GM12878 (cell line): ENCODE measurements around the gene TMEM161A. TPM values are rescaled to one million over a fixed set of nuclear protein-coding genes. Genes with fewer than 3 reads are reported as not detected.

Experiments
- ATAC-seq: fragments of 200-7000 bp; cut with Tn5 transposase; 3 replicates; pipeline ENCODE4 v1.9.1; 2020; ENCODE audit warnings: mild to moderate bottlenecking, moderate library complexity
- BruUV-seq: library from RNA; stranded (reverse); fragments of 400-500 nt; replicated peaks from 2 replicates; lab custom pipeline; 2021; lab: Mats Ljungman, UMichigan
- CTCF ChIA-PET: fragments of 300-600 bp; sonication (Branson Sonifier 250); formaldehyde crosslinking; extraction: SDS; loops from one replicate; lab custom pipeline; 2021; ENCODE audit warnings: inconsistent platforms; lab: Yijun Ruan, JAX
- POLR2A ChIA-PET: fragments of 350-600 bp; formaldehyde crosslinking; extraction: SDS; loops from one replicate; lab custom pipeline; 2021; ENCODE audit warnings: inconsistent platforms; lab: Charles Lee
- RAD21 ChIA-PET: fragments of 300-600 bp; sonication (Branson Sonifier 250); formaldehyde crosslinking; loops from one replicate; lab custom pipeline; 2023; ENCODE audit warnings: antibody characterized with exemption; ENCODE audit not compliant: unreplicated experiment; lab: Charles Lee
- SMC1A ChIA-PET: fragments of 300-600 bp; sonication (Branson Sonifier 250); formaldehyde crosslinking; loops from one replicate; lab custom pipeline; 2023; ENCODE audit not compliant: unreplicated experiment, uncharacterized antibody; lab: Charles Lee
- DNase-seq: peaks from one replicate; pipeline ENCODE4 v3.0.0-alpha.2; 2011; ENCODE audit warnings: low read depth, low spot score
- FAIRE-seq: peaks from 3 replicates; lab custom pipeline; 2011; peaks lifted over from hg19 to GRCh38; lab: Jason Lieb, UNC
- H2AFZ ChIP-seq: 2 replicates; pipeline ENCODE4 v1.6.0; 2011; ENCODE audit warnings: low read depth, low read length, control low read depth; ENCODE audit not compliant: control insufficient read depth
- H3K27ac ChIP-seq: 2 replicates; pipeline ENCODE4 v1.5.1; 2011; ENCODE audit warnings: control low read depth; ENCODE audit not compliant: control insufficient read depth, insufficient read depth
- H3K27me3 ChIP-seq, 2 experiments: replicated peaks in 1 of 2; 2 replicates each; pipeline versions ENCODE4 v1.6.0 to v1.6.1; 2011; ENCODE audit warnings: low read length in 1 of 2; ENCODE audit not compliant: control insufficient read depth in 2 of 2, insufficient read depth in 2 of 2
- H3K36me3 ChIP-seq, 2 experiments: 2 replicates each; pipeline ENCODE4 v1.5.1; 2011; ENCODE audit warnings: low read length in 1 of 2; ENCODE audit not compliant: control insufficient read depth in 2 of 2, insufficient read depth in 2 of 2
- H3K4me1 ChIP-seq: 2 replicates; pipeline ENCODE4 v1.6.1; 2011; ENCODE audit warnings: mild to moderate bottlenecking, low read length, moderate library complexity, mixed read lengths; ENCODE audit not compliant: control insufficient read depth, insufficient read depth
- H3K4me2 ChIP-seq: 2 replicates; pipeline ENCODE4 v1.6.0; 2011; ENCODE audit warnings: control low read depth; ENCODE audit not compliant: control insufficient read depth, insufficient read depth
- H3K4me3 ChIP-seq: fragments of 200-600 bp; sonication (generic); 2 replicates; pipeline ENCODE4 v1.5.1; 2016
- H3K79me2 ChIP-seq: 2 replicates; pipeline ENCODE4 v1.6.0; 2011; ENCODE audit warnings: low read length; ENCODE audit not compliant: control insufficient read depth, insufficient read depth
- H3K9ac ChIP-seq: 2 replicates; pipeline ENCODE4 v1.8.0; 2011; ENCODE audit warnings: low read length, control low read depth, mixed read lengths; ENCODE audit not compliant: control insufficient read depth, insufficient read depth
- H3K9me3 ChIP-seq: replicated peaks from 3 replicates; pipeline ENCODE4 v1.5.1; 2011; ENCODE audit warnings: mild to moderate bottlenecking, low read length; ENCODE audit not compliant: control insufficient read depth, insufficient read depth
- H4K20me1 ChIP-seq: 2 replicates; pipeline ENCODE4 v1.6.0; 2011; ENCODE audit not compliant: control insufficient read depth, insufficient read depth
- CHD2 ChIP-seq: IDR thresholded peaks from 2 replicates; pipeline ENCODE4 v1.6.1; 2011; ENCODE audit warnings: low read depth, low read length, improper control_type of control experiment, borderline replicate concordance
- CHD4 ChIP-seq: fragments of 200-600 bp; sonication (generic); IDR thresholded peaks from 2 replicates; pipeline ENCODE4 v1.6.1; 2016; ENCODE audit warnings: mild to moderate bottlenecking
- CREM ChIP-seq: IDR thresholded peaks from 2 replicates; pipeline ENCODE4 v1.6.1; 2014; ENCODE audit warnings: antibody characterized with exemption, low read depth
- FOXK2 ChIP-seq: fragments of 450-650 bp; IDR thresholded peaks from 2 replicates; pipeline ENCODE4 v1.6.1; 2017; ENCODE audit warnings: mild to moderate bottlenecking, moderate library complexity
- NBN ChIP-seq: fragments of 450-650 bp; IDR thresholded peaks from 2 replicates; pipeline ENCODE4 v1.6.1; 2016
- POLR2AphosphoS2 ChIP-seq: IDR thresholded peaks from 2 replicates; pipeline ENCODE4 v1.6.1; 2011; ENCODE audit warnings: low read depth, mild to moderate bottlenecking, low read length, improper control_type of control experiment, moderate library complexity
- POU2F2 ChIP-seq: IDR thresholded peaks from 3 replicates; pipeline ENCODE4 v1.6.1; 2011; ENCODE audit warnings: low read depth, mild to moderate bottlenecking, low read length, borderline replicate concordance
- RAD21 ChIP-seq: IDR thresholded peaks from 2 replicates; pipeline ENCODE4 v1.6.1; 2011; ENCODE audit warnings: mild to moderate bottlenecking, low read depth, low read length, moderate library complexity; ENCODE audit not compliant: insufficient read depth
- SMAD1 ChIP-seq: fragments of 450-650 bp; IDR thresholded peaks from 2 replicates; pipeline ENCODE4 v1.6.1; 2018; ENCODE audit warnings: mild to moderate bottlenecking, low read depth; ENCODE audit not compliant: partially characterized antibody
- SPI1 ChIP-seq: IDR thresholded peaks from 2 replicates; pipeline ENCODE4 v1.6.1; 2011; ENCODE audit warnings: low read depth, mild to moderate bottlenecking, low read length, moderate library complexity, borderline replicate concordance; ENCODE audit not compliant: insufficient read depth
- TAF1 ChIP-seq: IDR thresholded peaks from 2 replicates; pipeline ENCODE4 v1.6.1; 2011; ENCODE audit warnings: mild to moderate bottlenecking, low read depth, low read length, borderline replicate concordance
- TCF7 ChIP-seq: IDR thresholded peaks from 2 replicates; pipeline ENCODE4 v1.6.1; 2014; ENCODE audit warnings: antibody characterized with exemption, borderline replicate concordance
- ZNF384 ChIP-seq: IDR thresholded peaks from 2 replicates; pipeline ENCODE4 v1.6.1; 2012; ENCODE audit warnings: low read depth, mild to moderate bottlenecking, low read length, improper control_type of control experiment, borderline replicate concordance
- ZZZ3 ChIP-seq: IDR thresholded peaks from 2 replicates; pipeline ENCODE4 v1.6.1; 2011; ENCODE audit warnings: low read depth; ENCODE audit not compliant: control insufficient read depth, insufficient read length
- WGBS: methylation state at CpG from one replicate; pipeline ENCODE4 v1.1.6; 2016; ENCODE audit warnings: low lambda C conversion rate; ENCODE audit not compliant: insufficient replicate concordance, insufficient coverage; ENCODE audit errors: missing lambda C conversion rate; 5-methylcytosine and 5-hydroxymethylcytosine counted together
- in situ Hi-C: fragments of 300-500 bp; cut with MboI; formaldehyde crosslinking; loops from 9 replicates; pipeline ENCODE4 v1.14.3; 2018; ENCODE audit warnings: mixed read lengths
- intact Hi-C: fragments of 100-400 bp; cut with micrococcal nuclease; formaldehyde crosslinking; loops from one replicate; pipeline ENCODE4 v1.14.2; 2022; ENCODE audit not compliant: unreplicated experiment
- polyA plus RNA-seq, 11 experiments: library from polyadenylated mRNA; depleted of rRNA in 4 of 11; unstranded in 6 of 11; stranded (reverse) in 5 of 11; fragments of >200 nt; fragmentation: Nextera tagmentation in 4 of 11; fragmentation: Illumina TruSeq in 1 of 11; extraction: Ambion mirVana in 4 of 11; extraction: Trizol in 1 of 11; gene quantifications; 1 replicate in 1 of 11; 2 replicates in 10 of 11; pipeline versions ENCODE4 v1.2.1 to v1.2.3, GENCODE V29; 2011 to 2016; ENCODE audit warnings: inconsistent platforms in 2 of 11, missing spikeins in 2 of 11, low read depth in 1 of 11
- total RNA-seq, 4 experiments: library from RNA; depleted of rRNA in 3 of 4; stranded (reverse); fragments of >200 nt in 3 of 4; fragmentation: Illumina TruSeq in 1 of 4; extraction: Trizol in 1 of 4; gene quantifications; 2 replicates each; pipeline versions ENCODE4 v1.2.1 to v1.2.3, GENCODE V29; 2013 to 2021
- TF ChIP-seq, protein P1 (sequence below): fragments of 450-650 bp; formaldehyde crosslinking; IDR thresholded peaks from 2 replicates; pipeline ENCODE4 v1.5.0; 2022; ENCODE audit warnings: mild to moderate bottlenecking, missing genetic modification characterization
- TF ChIP-seq, protein P2 (sequence below): fragments of 450-650 bp; IDR thresholded peaks from 2 replicates; pipeline ENCODE4 v1.6.1; 2017; ENCODE audit warnings: mild to moderate bottlenecking

Gene TMEM161A
- total and polyA plus RNA-seq, 10 of the 15 experiments (the other 5 are each of a cell fraction or from before 2014, with no cell fraction given), result 1.1 to 37.1 (median 19.0) TPM

DNA sequence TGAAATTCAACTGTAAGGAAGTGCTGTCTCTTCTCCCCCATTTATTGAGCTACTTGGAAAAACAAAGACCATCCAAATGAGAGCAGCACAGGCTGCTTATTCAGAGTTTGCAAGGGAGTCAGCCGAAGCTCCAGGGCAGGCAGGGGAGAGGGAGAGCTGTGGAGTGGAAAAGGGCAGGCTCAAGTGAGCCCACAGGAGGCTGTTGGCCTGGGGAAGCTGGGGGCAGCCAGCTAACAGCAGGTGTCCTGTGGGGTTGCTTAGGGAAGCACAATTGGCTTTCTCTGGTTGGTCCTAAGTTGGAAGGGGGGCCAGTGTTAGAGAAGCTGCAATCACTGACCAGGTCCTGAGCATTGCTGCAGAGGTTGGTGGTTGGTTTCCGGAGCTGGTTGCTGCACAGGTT is 50.6 kb downstream of the TMEM161A start:
- H3K79me2 ChIP-seq, result no peaks in the 10 kb centered on the region
- no peak overlapping the region for H3K27ac ChIP-seq
- ChIA-PET RAD21 (no interaction called here), CTCF (no interaction called here), SMC1A (no interaction called here), POLR2A (no interaction called here)
- peaks cover 11% of the 10 kb centered on the region for H3K4me1 ChIP-seq
- H3K36me3 ChIP-seq, result no peaks in the 10 kb centered on the region; a peak in 2 of 4 replicates
- DNase-seq, result no peak
- no TSS peak for BruUV-seq
- 96% methylated on average over 2 of the region's 2 CpGs for WGBS
- H3K9ac ChIP-seq, result no peak overlapping the region
- in situ Hi-C loops, result no loop called here
- no peaks in the 10 kb centered on the region for H4K20me1 ChIP-seq
- TF ChIP-seq ZNF384, result no peak
- TF ChIP-seq, protein P1, sequence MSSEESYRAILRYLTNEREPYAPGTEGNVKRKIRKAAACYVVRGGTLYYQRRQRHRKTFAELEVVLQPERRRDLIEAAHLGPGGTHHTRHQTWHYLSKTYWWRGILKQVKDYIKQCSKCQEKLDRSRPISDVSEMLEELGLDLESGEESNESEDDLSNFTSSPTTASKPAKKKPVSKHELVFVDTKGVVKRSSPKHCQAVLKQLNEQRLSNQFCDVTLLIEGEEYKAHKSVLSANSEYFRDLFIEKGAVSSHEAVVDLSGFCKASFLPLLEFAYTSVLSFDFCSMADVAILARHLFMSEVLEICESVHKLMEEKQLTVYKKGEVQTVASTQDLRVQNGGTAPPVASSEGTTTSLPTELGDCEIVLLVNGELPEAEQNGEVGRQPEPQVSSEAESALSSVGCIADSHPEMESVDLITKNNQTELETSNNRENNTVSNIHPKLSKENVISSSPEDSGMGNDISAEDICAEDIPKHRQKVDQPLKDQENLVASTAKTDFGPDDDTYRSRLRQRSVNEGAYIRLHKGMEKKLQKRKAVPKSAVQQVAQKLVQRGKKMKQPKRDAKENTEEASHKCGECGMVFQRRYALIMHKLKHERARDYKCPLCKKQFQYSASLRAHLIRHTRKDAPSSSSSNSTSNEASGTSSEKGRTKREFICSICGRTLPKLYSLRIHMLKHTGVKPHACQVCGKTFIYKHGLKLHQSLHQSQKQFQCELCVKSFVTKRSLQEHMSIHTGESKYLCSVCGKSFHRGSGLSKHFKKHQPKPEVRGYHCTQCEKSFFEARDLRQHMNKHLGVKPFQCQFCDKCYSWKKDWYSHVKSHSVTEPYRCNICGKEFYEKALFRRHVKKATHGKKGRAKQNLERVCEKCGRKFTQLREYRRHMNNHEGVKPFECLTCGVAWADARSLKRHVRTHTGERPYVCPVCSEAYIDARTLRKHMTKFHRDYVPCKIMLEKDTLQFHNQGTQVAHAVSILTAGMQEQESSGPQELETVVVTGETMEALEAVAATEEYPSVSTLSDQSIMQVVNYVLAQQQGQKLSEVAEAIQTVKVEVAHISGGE, result no peak
- no peak for TF ChIP-seq NBN
- no peak for TF ChIP-seq CREM
- TF ChIP-seq RAD21, result no peak
- TF ChIP-seq, protein P2, sequence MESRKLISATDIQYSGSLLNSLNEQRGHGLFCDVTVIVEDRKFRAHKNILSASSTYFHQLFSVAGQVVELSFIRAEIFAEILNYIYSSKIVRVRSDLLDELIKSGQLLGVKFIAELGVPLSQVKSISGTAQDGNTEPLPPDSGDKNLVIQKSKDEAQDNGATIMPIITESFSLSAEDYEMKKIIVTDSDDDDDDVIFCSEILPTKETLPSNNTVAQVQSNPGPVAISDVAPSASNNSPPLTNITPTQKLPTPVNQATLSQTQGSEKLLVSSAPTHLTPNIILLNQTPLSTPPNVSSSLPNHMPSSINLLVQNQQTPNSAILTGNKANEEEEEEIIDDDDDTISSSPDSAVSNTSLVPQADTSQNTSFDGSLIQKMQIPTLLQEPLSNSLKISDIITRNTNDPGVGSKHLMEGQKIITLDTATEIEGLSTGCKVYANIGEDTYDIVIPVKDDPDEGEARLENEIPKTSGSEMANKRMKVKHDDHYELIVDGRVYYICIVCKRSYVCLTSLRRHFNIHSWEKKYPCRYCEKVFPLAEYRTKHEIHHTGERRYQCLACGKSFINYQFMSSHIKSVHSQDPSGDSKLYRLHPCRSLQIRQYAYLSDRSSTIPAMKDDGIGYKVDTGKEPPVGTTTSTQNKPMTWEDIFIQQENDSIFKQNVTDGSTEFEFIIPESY, result no peak
- TF ChIP-seq CHD4, result no peak
- TF ChIP-seq TCF7, result no peak
- TF ChIP-seq SPI1, result no peak
- no peak for TF ChIP-seq CHD2
- TF ChIP-seq FOXK2, result no peak
- TF ChIP-seq TAF1, result no peak
- TF ChIP-seq POLR2AphosphoS2, result no peak
- TF ChIP-seq SMAD1, result no peak
- no peak for TF ChIP-seq POU2F2
- no peak for TF ChIP-seq ZZZ3
- TF ChIP-seq, all 136 proteins: peak for 0
- no peaks in the 10 kb centered on the region for H3K9me3 ChIP-seq
- H3K4me3 ChIP-seq, result no peak overlapping the region
- intact Hi-C loops, result no loop called here
- H3K27me3 ChIP-seq, result no peaks in the 10 kb centered on the region
- ATAC-seq (no peak), FAIRE-seq (no peak)
- H2AFZ ChIP-seq, result no peak overlapping the region
- H3K4me2 ChIP-seq, result no peak overlapping the region
